H1 (cell line): ENCODE measurements around the gene PMF1. TPM values are rescaled to one million over a fixed set of nuclear protein-coding genes. Genes with fewer than 3 reads are reported as not detected.

Experiments
- CTCF ChIA-PET: fragments of 300-600 bp; sonication (Branson Sonifier 250); formaldehyde crosslinking; loops from one replicate; lab custom pipeline; 2021; ENCODE audit not compliant: partially characterized antibody; lab: Charles Lee
- POLR2A ChIA-PET: fragments of 300-600 bp; sonication (Branson Sonifier 250); formaldehyde crosslinking; loops from one replicate; lab custom pipeline; 2021; ENCODE audit warnings: inconsistent platforms; ENCODE audit not compliant: partially characterized antibody; lab: Charles Lee
- DNase-seq, 2 experiments: peaks; one replicate each; pipeline versions ENCODE4 v3.0.0 to v3.0.0-alpha.2; 2010 to 2022; ENCODE audit warnings: low spot score in 2 of 2, low read depth in 1 of 2, mixed read lengths in 1 of 2
- FAIRE-seq: peaks from 2 replicates; lab custom pipeline; 2011; peaks lifted over from hg19 to GRCh38; lab: Jason Lieb, UNC
- H2AFZ ChIP-seq: 2 replicates; pipeline ENCODE4 v1.8.1; 2012; ENCODE audit warnings: low read length, inconsistent platforms
- H2AK5ac ChIP-seq: 2 replicates; pipeline ENCODE4 v1.6.1; 2013; ENCODE audit warnings: low read depth, low read length
- H2BK120ac ChIP-seq: replicated peaks from 2 replicates; pipeline ENCODE3; 2013; ENCODE audit warnings: low read depth, low read length, inconsistent platforms
- H2BK12ac ChIP-seq: 2 replicates; pipeline ENCODE4 v1.6.1; 2013; ENCODE audit warnings: low read depth, low read length
- H2BK15ac ChIP-seq: 2 replicates; pipeline ENCODE4 v1.6.1; 2013; ENCODE audit warnings: low read length
- H2BK20ac ChIP-seq: 2 replicates; pipeline ENCODE4 v1.6.1; 2013; ENCODE audit warnings: low read length
- H2BK5ac ChIP-seq: 2 replicates; pipeline ENCODE4 v1.6.1; 2013; ENCODE audit warnings: low read depth, low read length
- H3K14ac ChIP-seq: 2 replicates; pipeline ENCODE4 v1.6.1; 2013; ENCODE audit warnings: inconsistent platforms; ENCODE audit not compliant: insufficient read length
- H3K18ac ChIP-seq: 2 replicates; pipeline ENCODE4 v1.6.1; 2013; ENCODE audit warnings: low read length; ENCODE audit errors: extremely low read depth
- H3K23ac ChIP-seq: 2 replicates; pipeline ENCODE4 v1.6.1; 2013; ENCODE audit warnings: inconsistent platforms; ENCODE audit not compliant: insufficient read length
- H3K23me2 ChIP-seq: 2 replicates; pipeline ENCODE4 v1.6.1; 2013; ENCODE audit warnings: low read depth, low read length
- H3K27ac ChIP-seq: 2 replicates; pipeline ENCODE4 v1.6.1; 2011; ENCODE audit warnings: low read depth, low read length, inconsistent platforms
- H3K27me3 ChIP-seq, 4 experiments: replicated peaks in 1 of 4; 1 replicate in 1 of 4; 2 replicates in 3 of 4; pipeline versions ENCODE4 v1.6.1 to v1.8.1; 2011 to 2013; ENCODE audit warnings: low read length in 3 of 4, mild to moderate bottlenecking in 3 of 4, inconsistent platforms in 2 of 4, mixed read lengths in 2 of 4, moderate library complexity in 1 of 4; ENCODE audit not compliant: control insufficient read depth in 3 of 4, insufficient read depth in 3 of 4; ENCODE audit errors: extremely low read depth in 1 of 4
- H3K36me3 ChIP-seq, 4 experiments: 2 replicates each; pipeline versions ENCODE4 v1.6.1 to v1.8.1; 2011 to 2013; ENCODE audit warnings: mild to moderate bottlenecking in 4 of 4, low read length in 3 of 4, moderate library complexity in 2 of 4, control low read depth in 1 of 4, inconsistent platforms in 1 of 4; ENCODE audit not compliant: insufficient read depth in 4 of 4, control insufficient read depth in 2 of 4
- H3K4ac ChIP-seq: replicated peaks from 2 replicates; pipeline ENCODE3; 2013; ENCODE audit warnings: low read length, low read depth, mixed read lengths, inconsistent platforms; ENCODE audit not compliant: insufficient read length
- H3K4me1 ChIP-seq, 4 experiments: replicated peaks in 1 of 4; 1 replicate in 1 of 4; 2 replicates in 3 of 4; pipeline versions ENCODE4 v1.6.1 to v1.8.1; 2011 to 2013; ENCODE audit warnings: low read length in 3 of 4, inconsistent platforms in 2 of 4, mixed read lengths in 1 of 4; ENCODE audit not compliant: insufficient read depth in 4 of 4, control insufficient read depth in 3 of 4
- H3K4me2 ChIP-seq, 2 experiments: 2 replicates each; pipeline versions ENCODE4 v1.6.1 to v1.8.1; 2011 to 2013; ENCODE audit warnings: low read depth in 2 of 2, low read length in 2 of 2, control low read depth in 1 of 2, inconsistent platforms in 1 of 2, mild to moderate bottlenecking in 1 of 2; ENCODE audit not compliant: insufficient read depth in 1 of 2
- H3K4me3 ChIP-seq, 4 experiments: fragments of 200-600, 300-600 bp in 1 of 4; sonication (generic), shearing (Covaris generic), sonication (Bioruptor Twin) in 1 of 4; 2 replicates each; pipeline versions ENCODE4 v1.5.1 to v1.8.1; 2011 to 2016; ENCODE audit warnings: low read length in 4 of 4, low read depth in 3 of 4, control low read depth in 2 of 4, inconsistent platforms in 2 of 4, mild to moderate bottlenecking in 2 of 4, mixed read lengths in 1 of 4, moderate library complexity in 1 of 4; ENCODE audit not compliant: insufficient read depth in 2 of 4; ENCODE audit errors: extremely low read depth in 1 of 4
- H3K56ac ChIP-seq: replicated peaks from 2 replicates; pipeline ENCODE3; 2013; ENCODE audit warnings: low read depth, mild to moderate bottlenecking, mixed read lengths, low read length, inconsistent platforms; ENCODE audit not compliant: insufficient read length
- H3K79me1 ChIP-seq: 2 replicates; pipeline ENCODE4 v1.6.1; 2013; ENCODE audit warnings: low read depth, low read length, control low read depth
- H3K79me2 ChIP-seq, 2 experiments: 2 replicates each; pipeline versions ENCODE4 v1.6.1 to v1.8.1; 2012 to 2013; ENCODE audit warnings: low read length in 2 of 2, mild to moderate bottlenecking in 2 of 2, inconsistent platforms in 1 of 2; ENCODE audit not compliant: insufficient read depth in 2 of 2, control insufficient read depth in 1 of 2
- H3K9ac ChIP-seq, 4 experiments: replicated peaks in 1 of 4; 1 replicate in 1 of 4; 2 replicates in 3 of 4; pipeline versions ENCODE4 v1.6.1 to v1.8.1; 2011 to 2013; ENCODE audit warnings: low read depth in 3 of 4, low read length in 3 of 4, control low read depth in 2 of 4, mild to moderate bottlenecking in 2 of 4, moderate library complexity in 2 of 4, inconsistent platforms in 1 of 4; ENCODE audit errors: extremely low read depth in 1 of 4
- H3K9me3 ChIP-seq, 2 experiments: 2 replicates each; pipeline versions ENCODE4 v1.6.1 to v1.8.1; 2012 to 2013; ENCODE audit warnings: mild to moderate bottlenecking in 2 of 2, moderate library complexity in 2 of 2, control low read depth in 1 of 2, inconsistent platforms in 1 of 2, low read depth in 1 of 2, low read length in 1 of 2, mixed read lengths in 1 of 2; ENCODE audit not compliant: insufficient read depth in 2 of 2
- H4K20me1 ChIP-seq, 2 experiments: replicated peaks in 1 of 2; 2 replicates each; pipeline versions ENCODE3 to v1.8.1; 2011 to 2013; ENCODE audit warnings: inconsistent platforms in 2 of 2, low read length in 2 of 2, mild to moderate bottlenecking in 1 of 2; ENCODE audit not compliant: insufficient read depth in 2 of 2, control insufficient read depth in 1 of 2
- H4K5ac ChIP-seq: 2 replicates; pipeline ENCODE4 v1.6.1; 2013; ENCODE audit warnings: low read length, low read depth, mixed read lengths, inconsistent platforms; ENCODE audit not compliant: insufficient read length
- H4K8ac ChIP-seq: 2 replicates; pipeline ENCODE4 v1.8.0; 2013; ENCODE audit warnings: mild to moderate bottlenecking, moderate library complexity, low read length, inconsistent platforms; ENCODE audit not compliant: insufficient read depth; ENCODE audit errors: extremely low read depth
- H4K91ac ChIP-seq: replicated peaks from 2 replicates; pipeline ENCODE3; 2013; ENCODE audit warnings: low read length, mixed read lengths, inconsistent platforms; ENCODE audit not compliant: insufficient read length
- CREB1 ChIP-seq: IDR thresholded peaks from 2 replicates; pipeline ENCODE4 v1.6.1; 2012; ENCODE audit warnings: inconsistent platforms
- EGR1 ChIP-seq: IDR thresholded peaks from 2 replicates; pipeline ENCODE4 v1.6.1; 2011; ENCODE audit warnings: low read depth, low read length, borderline replicate concordance
- JUN ChIP-seq: IDR thresholded peaks from 2 replicates; pipeline ENCODE4 v1.6.1; 2011; ENCODE audit warnings: low read depth, mild to moderate bottlenecking, improper control_type of control experiment, low read length
- JUND ChIP-seq: IDR thresholded peaks from 2 replicates; pipeline ENCODE4 v1.6.1; 2011; ENCODE audit warnings: mild to moderate bottlenecking, improper control_type of control experiment, low read length
- NANOG ChIP-seq: IDR thresholded peaks from 2 replicates; pipeline ENCODE4 v1.6.1; 2011; ENCODE audit warnings: low read length, low read depth, mild to moderate bottlenecking, inconsistent platforms; ENCODE audit not compliant: insufficient read depth, poor library complexity, severe bottlenecking
- POLR2A ChIP-seq, 2 experiments: IDR thresholded peaks; 1 replicate in 1 of 2; 2 replicates in 1 of 2; pipeline ENCODE4 v1.6.1; 2011; ENCODE audit warnings: low read depth in 2 of 2, low read length in 2 of 2, mild to moderate bottlenecking in 2 of 2; ENCODE audit errors: control extremely low read depth in 1 of 2
- SAP30 ChIP-seq: fragments of 300-600 bp; sonication (generic); IDR thresholded peaks from 2 replicates; pipeline ENCODE4 v1.7.1; 2012; ENCODE audit warnings: low read length, moderate library complexity, mild to moderate bottlenecking, inconsistent platforms; ENCODE audit not compliant: insufficient read depth, insufficient replicate concordance
- YY1 ChIP-seq: IDR thresholded peaks from 2 replicates; pipeline ENCODE4 v1.6.1; 2011; ENCODE audit warnings: low read depth, mild to moderate bottlenecking, low read length
- WGBS, 2 experiments: shearing (Covaris generic) in 1 of 2; methylation state at CpG; one replicate each; pipeline versions ENCODE4 v1.1.6 to v1.1.7; 2013 to 2015; ENCODE audit warnings: low lambda C conversion rate in 2 of 2, mixed read lengths in 2 of 2, inconsistent platforms in 1 of 2, low coverage in 1 of 2, missing lambda C conversion rate in 1 of 2; ENCODE audit not compliant: insufficient replicate concordance in 2 of 2, insufficient coverage in 1 of 2, insufficient read length in 1 of 2; ENCODE audit errors: extremely low coverage in 1 of 2, missing lambda C conversion rate in 1 of 2; 5-methylcytosine and 5-hydroxymethylcytosine counted together
- polyA plus RNA-seq, 7 experiments: library from polyadenylated mRNA; depleted of rRNA in 3 of 7; stranded (reverse) in 5 of 7; unstranded in 2 of 7; fragments of >200 nt in 5 of 7; fragments of 200-250 nt in 2 of 7; gene quantifications; 1 replicate in 5 of 7; 2 replicates in 1 of 7; 4 replicates in 1 of 7; pipeline versions ENCODE4 v1.2.1 to v1.2.3, GENCODE V29; 2011 to 2013; ENCODE audit warnings: missing spikeins in 2 of 7, mixed read lengths in 2 of 7
- total RNA-seq: library from RNA; stranded (reverse); fragmentation: NEBNext Ultra II Directional; extraction: Animal tissue kit (Norgen Biotek cat#: 25700); gene quantifications from 2 replicates; pipeline ENCODE4 v1.2.1, GENCODE V29; 2021

PMF1 gene
- total and polyA plus RNA-seq, 2 of the 8 experiments (the other 6 are each of a cell fraction or from before 2014, with no cell fraction given) = 113 to 296 TPM

DNA sequence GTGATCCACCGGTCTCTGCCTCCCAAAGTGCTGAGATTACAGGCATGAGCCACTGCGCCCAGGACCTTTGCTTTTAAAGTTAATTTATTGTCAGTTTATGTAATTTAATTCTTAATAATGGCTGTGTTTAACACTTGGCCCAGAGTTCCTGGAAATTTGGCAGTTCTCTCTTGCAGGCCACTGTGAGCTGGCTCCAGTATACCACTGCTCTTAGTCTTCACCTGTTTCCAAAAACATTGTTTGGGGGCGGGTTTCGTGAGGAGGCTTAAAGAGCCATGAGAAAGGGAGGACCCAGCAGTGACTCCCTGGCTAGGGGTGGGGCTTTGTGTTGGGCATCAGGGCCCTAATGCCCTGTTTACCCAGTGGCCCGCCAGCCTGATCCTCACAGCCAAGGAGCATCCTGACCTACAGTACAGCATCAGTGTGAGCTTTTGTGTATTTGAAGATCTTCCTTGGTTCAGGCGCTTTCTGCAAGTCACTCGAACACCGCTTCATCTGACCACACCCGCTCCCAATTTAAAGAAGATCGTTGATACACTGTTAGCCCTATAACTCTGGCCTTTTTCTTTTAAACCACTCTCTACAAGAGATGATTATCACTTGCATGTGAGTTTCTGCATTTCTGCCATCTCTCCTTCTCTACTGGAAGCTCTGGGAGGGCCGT lies 17.1 kb downstream of the PMF1 start:
- H3K9ac ChIP-seq = no peak overlapping the region
- H4K5ac ChIP-seq = no peak overlapping the region
- H2BK5ac ChIP-seq = no peak overlapping the region
- FAIRE-seq = no peak
- H4K8ac ChIP-seq = no peak overlapping the region
- CTCF ChIA-PET = interaction anchor here (1.1 to 47.2 kb wide), 5 partner anchors 10 to 134 kb away, joined by 3 to 1265 read pairs (median 3); partner anchors contain the start of gene SEMA4A
- POLR2A ChIA-PET = interaction anchor here (0.6 to 12.7 kb wide), 10 partner anchors 11 to 984 kb away, joined by 3 to 82 read pairs (median 3); partner anchors contain the start of genes BGLAP, PAQR6 and PMF1
- no peak overlapping the region for H3K4ac ChIP-seq
- no peak overlapping the region for H3K18ac ChIP-seq
- no peak overlapping the region for H3K14ac ChIP-seq
- peaks cover 0 to 5% of the 10 kb centered on the region in 2 experiments for H4K20me1 ChIP-seq
- no peak overlapping the region for H2AFZ ChIP-seq
- no peak overlapping the region for H3K27ac ChIP-seq
- H3K27me3 ChIP-seq = no peaks in the 10 kb centered on the region
- no peak overlapping the region for H3K4me2 ChIP-seq
- no peak overlapping the region for H3K56ac ChIP-seq
- H3K9me3 ChIP-seq = no peaks in the 10 kb centered on the region
- no peak overlapping the region for H2AK5ac ChIP-seq
- H3K36me3 ChIP-seq = peaks cover 4 to 22% (median 10%) of the 10 kb centered on the region in 4 experiments; a peak in 6 of 8 replicates
- H2BK12ac ChIP-seq = no peak overlapping the region
- no peak overlapping the region for H2BK120ac ChIP-seq
- DNase-seq = no peak
- H3K23ac ChIP-seq = no peak overlapping the region
- H3K23me2 ChIP-seq = no peaks in the 10 kb centered on the region
- no peak overlapping the region for H2BK15ac ChIP-seq
- no peaks in the 10 kb centered on the region for H3K4me1 ChIP-seq
- no peak overlapping the region for H3K4me3 ChIP-seq
- H3K79me2 ChIP-seq = 0 out of 4 replicates have a peak, but pooled peaks cover 0 to 8% of the 10 kb centered on the region in 2 experiments
- no peak overlapping the region for H2BK20ac ChIP-seq
- WGBS, 2 experiments = 90% methylated on average over 11 of the region's 11 CpGs; no CpG with 5 or more reads in 1 of the 2 experiments
- H4K91ac ChIP-seq = no peak overlapping the region
- peaks cover 3% of the 10 kb centered on the region for H3K79me1 ChIP-seq
- TF ChIP-seq NANOG (no peak), POLR2A (IDR thresholded peaks at IDR 0.05; ENCODE audit: control extremely low read depth in 1 of 2, low read depth in 2 of 2, low read length in 2 of 2) (no peak), CREB1 (no peak), JUN (no peak), SAP30 (no peak), JUND (no peak), EGR1 (no peak), YY1 (no peak)
